Measurements from ENCODE around the gene TECTA.

The TECTA gene

GRCh38 chr11:121132211-121132976, 31.4 kb downstream of the TECTA start:
- TF ChIP-seq CTCF (conservative IDR thresholded peaks at IDR 0.05), result peak; percentile 57; the same call in 1 of the 2 replicates
- H3K27ac ChIP-seq, result peak overlapping the region; percentile 54

GRCh38 chr11:121134741-121135312, 33.8 kb downstream of the TECTA start:
- TF ChIP-seq CTCF (conservative IDR thresholded peaks at IDR 0.05), result no peak
- H3K27ac ChIP-seq, result no peak overlapping the region

- H3K27ac ChIP-seq, result no peak overlapping the region
- no peak for TF ChIP-seq CTCF (conservative IDR thresholded peaks at IDR 0.05)
Measured at GRCh38 chr11:121137005-121137404, 36.0 kb downstream of the TECTA start.

GRCh38 chr11:121138259-121138658, 37.2 kb downstream of the TECTA start:
- H3K27ac ChIP-seq, result no peak overlapping the region
- no peak for TF ChIP-seq CTCF (conservative IDR thresholded peaks at IDR 0.05)

GRCh38 chr11:121140369-121140768, 39.3 kb downstream of the TECTA start:
- no peak for TF ChIP-seq CTCF (conservative IDR thresholded peaks at IDR 0.05)
- no peak overlapping the region for H3K27ac ChIP-seq

- H3K27ac ChIP-seq, result no peak overlapping the region
- no peak for TF ChIP-seq CTCF (conservative IDR thresholded peaks at IDR 0.05)
Measured at GRCh38 chr11:121141066-121141465, 40.0 kb downstream of the TECTA start.

GRCh38 chr11:121143921-121144320, 42.9 kb downstream of the TECTA start:
- no peak for TF ChIP-seq CTCF (conservative IDR thresholded peaks at IDR 0.05)
- H3K27ac ChIP-seq, result no peak overlapping the region
